AG09309 (cell line): ENCODE results near the gene LCT.

Experiments
- DNase-seq: peaks from one replicate; pipeline ENCODE4 v3.0.0-alpha.2; 2010; ENCODE audit warnings: low read depth
- H3K4me3 ChIP-seq: 2 replicates; pipeline ENCODE4 v1.5.1; 2011; ENCODE audit warnings: mild to moderate bottlenecking, low read depth, low read length, moderate library complexity; ENCODE audit not compliant: control insufficient read depth
- CTCF ChIP-seq: IDR thresholded peaks from 2 replicates; pipeline ENCODE4 v1.5.1; 2011; ENCODE audit warnings: mild to moderate bottlenecking, low read depth, low read length, inconsistent platforms; ENCODE audit not compliant: insufficient read depth, control insufficient read depth; ENCODE audit errors: missing control alignments

Gene LCT

GRCh38 chr2:135762022-135762421 lies 75.0 kb downstream of the LCT start:
- no peak for TF ChIP-seq CTCF
- H3K4me3 ChIP-seq: no peak overlapping the region
- DNase-seq: no peak

GRCh38 chr2:135756692-135757091 lies 80.3 kb downstream of the LCT start:
- H3K4me3 ChIP-seq: no peak overlapping the region
- DNase-seq: no peak
- TF ChIP-seq CTCF: no peak

- DNase-seq: no peak
- no peak for TF ChIP-seq CTCF
- no peak overlapping the region for H3K4me3 ChIP-seq
These were observed 81.4 kb downstream of the LCT start for GRCh38 chr2:135755573-135755972.

- H3K4me3 ChIP-seq: no peak overlapping the region
- no peak for TF ChIP-seq CTCF
- DNase-seq: peak; percentile 29
These were observed 91.4 kb downstream of the LCT start for GRCh38 chr2:135745545-135745944.

- H3K4me3 ChIP-seq: no peak overlapping the region
- TF ChIP-seq CTCF: peak; percentile 12
- DNase-seq: no peak
These were observed 92.1 kb downstream of the LCT start for GRCh38 chr2:135744760-135745314.

GRCh38 chr2:135743860-135744259 lies 93.1 kb downstream of the LCT start:
- no peak for TF ChIP-seq CTCF
- DNase-seq: no peak
- H3K4me3 ChIP-seq: peak overlapping the region; percentile 96; the same call in 1 of the 2 replicates

- no peak for TF ChIP-seq CTCF
- peak; percentile 24 for DNase-seq
- peak overlapping the region; percentile 96 for H3K4me3 ChIP-seq
These were observed 94.6 kb downstream of the LCT start for GRCh38 chr2:135742325-135742757.
